ENCODE data around the gene DCAF11.
A peak's percentile ranks its signal among the peaks of the same experiment; 100 is the strongest.

DCAF11 gene

GRCh38 chr14:24114532-24115421, at the start of gene DCAF11, which contains the start of gene NRL:
TSS of gene DCAF11 (plus strand) at chr14:24114777. CDS start at chr14:24115595, 818 bp downstream.
TSS of gene NRL (minus strand) at chr14:24114949. CDS start at chr14:24082848, 32,101 bp downstream.
- in situ Hi-C loops (cut with HindIII; ENCODE audit: low pct_unique_long_range_greater_than_20kb, low sequenced_read_pairs), result no loop called here
- no peak for TF ChIP-seq JUND (IDR thresholded peaks at IDR 0.05; ENCODE audit: low read depth)

DNA sequence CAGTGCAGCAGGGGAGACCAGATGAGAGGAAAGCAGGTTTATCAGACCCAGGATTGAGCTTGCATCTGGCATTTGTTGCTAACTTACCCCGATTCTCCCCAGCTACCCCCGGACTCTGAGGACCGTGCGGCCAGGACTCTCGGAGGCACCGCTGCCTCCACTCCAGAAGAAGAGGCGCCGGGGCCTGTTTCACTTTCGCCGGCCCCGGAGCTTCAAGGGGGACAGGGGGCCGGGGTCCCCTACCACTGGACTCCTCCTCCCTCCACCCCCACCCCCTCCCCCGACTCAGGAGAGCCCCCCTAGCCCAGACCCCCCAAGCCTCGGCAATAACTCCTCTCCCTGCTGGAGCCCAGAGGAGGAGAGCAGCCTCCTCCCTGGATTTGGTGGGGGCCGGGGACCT, 49.7 kb upstream of the DCAF11 start:
- in situ Hi-C loops (cut with HindIII; ENCODE audit: low pct_unique_long_range_greater_than_20kb, low sequenced_read_pairs), result no loop called here
- DNase-seq (ENCODE audit: low read depth in 1 of 2, low spot score in 1 of 2), result no peak
- TF ChIP-seq JUND (IDR thresholded peaks at IDR 0.05; ENCODE audit: low read depth), result no peak

More at GRCh38 chr14:24114532-24115421, at the start of gene DCAF11, which contains the start of gene NRL:
- peak; percentile 80 to 99 for DNase-seq (ENCODE audit: low read depth in 1 of 2, low spot score in 1 of 2)

DNA sequence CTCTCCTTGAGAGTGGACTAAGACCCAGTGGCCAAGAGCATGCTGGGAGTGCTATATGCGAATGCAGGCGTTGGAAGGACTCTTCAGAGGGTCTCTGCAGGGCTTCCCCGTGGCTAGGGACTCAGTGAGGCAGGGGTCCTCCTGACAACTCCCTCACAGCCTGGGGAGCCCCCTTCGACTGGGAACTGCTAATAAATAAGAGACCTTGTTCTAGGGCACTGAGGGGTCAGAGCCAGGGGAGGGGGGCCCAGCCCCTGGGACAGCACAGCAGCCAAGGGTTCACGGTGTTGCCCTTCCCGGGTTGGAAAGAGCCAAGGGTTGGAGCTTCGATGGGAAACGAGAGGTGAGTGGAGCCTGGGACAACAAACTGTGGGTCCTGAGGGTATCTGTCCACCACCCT, 49.2 kb upstream of the DCAF11 start:
- no peak for DNase-seq (ENCODE audit: low read depth in 1 of 2, low spot score in 1 of 2)
- in situ Hi-C loops (cut with HindIII; ENCODE audit: low pct_unique_long_range_greater_than_20kb, low sequenced_read_pairs), result no loop called here
- no peak for TF ChIP-seq JUND (IDR thresholded peaks at IDR 0.05; ENCODE audit: low read depth)

GRCh38 chr14:24066496-24067132, 48.0 kb upstream of the DCAF11 start:
- DNase-seq (ENCODE audit: low read depth in 1 of 2, low spot score in 1 of 2), result no peak
- in situ Hi-C loops (cut with HindIII; ENCODE audit: low pct_unique_long_range_greater_than_20kb, low sequenced_read_pairs), result no loop called here
- no peak for TF ChIP-seq JUND (IDR thresholded peaks at IDR 0.05; ENCODE audit: low read depth)

DNA sequence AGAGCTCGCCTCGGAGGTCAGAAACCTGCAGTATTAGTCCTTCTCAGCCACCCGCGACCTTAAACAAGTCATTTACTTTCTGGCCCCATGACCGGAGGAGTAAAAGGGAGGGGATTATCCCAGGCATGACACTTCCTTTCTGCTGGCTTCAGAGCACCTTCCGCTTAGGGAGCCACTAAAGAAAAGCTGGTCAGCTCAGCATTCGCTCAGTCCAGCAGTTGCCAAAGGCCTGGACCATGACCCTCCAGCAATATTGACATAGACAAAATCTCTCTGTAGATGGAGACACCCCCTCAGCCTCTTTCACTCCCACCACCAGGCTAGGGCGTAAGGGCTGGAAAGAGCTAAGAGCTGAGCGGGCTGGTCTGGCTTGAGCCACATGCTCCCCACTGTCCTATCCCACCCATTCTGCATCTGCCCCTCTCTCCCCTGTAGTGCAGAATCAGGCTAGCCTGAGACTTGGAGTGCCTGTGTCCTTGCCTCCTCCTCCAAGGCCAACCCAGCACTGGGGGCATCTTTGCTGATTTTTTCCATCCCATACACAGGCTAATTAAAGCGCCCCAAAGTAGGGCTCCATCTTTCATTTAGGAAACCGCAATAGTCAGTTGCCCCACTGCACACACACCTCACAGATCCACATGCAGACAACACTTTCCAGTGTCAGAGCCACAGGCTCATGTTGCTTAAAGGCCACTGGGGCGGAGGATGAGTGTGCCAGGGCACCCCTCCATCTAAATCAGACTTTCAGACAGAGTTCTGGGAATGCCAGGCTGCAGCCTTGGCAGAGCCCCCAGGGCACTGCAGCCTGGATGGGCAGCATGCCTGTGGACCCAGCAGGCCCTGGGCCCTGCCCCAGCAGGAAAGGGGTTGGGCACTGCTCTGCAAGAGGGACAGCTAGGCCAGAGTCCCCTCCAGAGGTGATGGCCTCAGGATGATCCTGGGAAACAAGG, 47.2 kb upstream of the DCAF11 start:
- in situ Hi-C loops (cut with HindIII; ENCODE audit: low pct_unique_long_range_greater_than_20kb, low sequenced_read_pairs), result no loop called here
- DNase-seq (ENCODE audit: low read depth in 1 of 2, low spot score in 1 of 2), result no peak
- no peak for TF ChIP-seq JUND (IDR thresholded peaks at IDR 0.05; ENCODE audit: low read depth)

- no peak for DNase-seq (ENCODE audit: low read depth in 1 of 2, low spot score in 1 of 2)
- no peak for TF ChIP-seq JUND (IDR thresholded peaks at IDR 0.05; ENCODE audit: low read depth)
- in situ Hi-C loops (cut with HindIII; ENCODE audit: low pct_unique_long_range_greater_than_20kb, low sequenced_read_pairs), result no loop called here
These were observed 45.7 kb upstream of the DCAF11 start for GRCh38 chr14:24068711-24069410.

DNA sequence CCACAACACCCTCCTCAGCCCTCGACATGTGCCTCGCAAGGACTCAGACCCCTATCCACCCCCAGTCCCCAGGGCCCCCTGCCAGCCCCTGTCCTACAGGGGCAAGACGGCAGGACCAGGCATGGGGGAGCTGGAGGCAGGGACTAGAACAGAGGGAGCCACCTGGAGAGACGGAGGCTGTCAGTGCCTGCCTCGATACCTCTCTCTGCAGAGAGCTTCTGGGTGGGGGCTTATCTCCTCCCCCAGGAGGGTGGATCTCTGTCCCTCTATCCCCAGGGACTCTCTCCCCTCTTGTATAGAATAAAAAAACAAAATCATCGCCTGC, 45.2 kb upstream of the DCAF11 start:
- no peak for TF ChIP-seq JUND (IDR thresholded peaks at IDR 0.05; ENCODE audit: low read depth)
- DNase-seq (ENCODE audit: low read depth in 1 of 2, low spot score in 1 of 2), result no peak
- in situ Hi-C loops (cut with HindIII; ENCODE audit: low pct_unique_long_range_greater_than_20kb, low sequenced_read_pairs), result no loop called here

DNA sequence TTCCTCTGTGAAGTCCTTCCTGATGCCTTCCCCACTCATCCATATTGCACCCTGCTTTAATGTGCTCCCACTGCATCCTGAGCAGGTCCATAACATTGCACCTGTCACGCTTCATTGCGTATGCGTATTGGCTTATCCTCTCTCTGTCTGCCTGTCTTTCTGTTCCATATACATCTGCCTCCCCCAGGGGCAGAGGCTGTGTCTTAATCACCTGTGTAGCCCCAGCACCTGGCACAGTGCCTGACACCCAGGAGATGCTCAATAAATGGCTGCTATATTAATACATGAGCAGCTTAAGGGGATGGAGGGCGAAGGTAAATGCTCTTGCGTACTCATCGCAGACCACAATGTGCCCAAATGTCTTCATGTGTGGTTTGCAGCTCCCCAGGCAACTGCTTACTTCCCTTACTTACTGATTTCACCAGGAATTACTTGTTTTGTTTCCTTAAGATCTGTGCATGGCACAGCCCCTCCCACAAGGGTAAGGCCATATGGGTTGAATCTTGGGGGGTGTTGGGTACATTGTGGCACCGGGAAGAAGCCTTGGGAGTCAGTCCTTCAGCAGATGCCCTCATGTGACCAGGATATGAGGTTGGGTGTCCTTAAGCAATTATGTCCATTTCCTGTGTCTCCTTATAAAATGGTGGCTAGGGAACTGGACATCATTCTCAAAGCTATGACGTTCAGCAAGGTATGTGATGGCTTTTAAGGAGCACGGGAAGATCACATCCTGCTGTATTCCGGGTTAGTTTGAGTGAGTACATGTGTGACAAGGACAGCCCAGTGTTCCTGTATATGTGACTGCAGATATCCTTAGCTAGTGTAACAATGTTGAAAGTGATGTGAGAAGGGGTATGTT, 44.1 kb upstream of the DCAF11 start:
- no peak for TF ChIP-seq JUND (IDR thresholded peaks at IDR 0.05; ENCODE audit: low read depth)
- DNase-seq (ENCODE audit: low read depth in 1 of 2, low spot score in 1 of 2), result no peak

DNA sequence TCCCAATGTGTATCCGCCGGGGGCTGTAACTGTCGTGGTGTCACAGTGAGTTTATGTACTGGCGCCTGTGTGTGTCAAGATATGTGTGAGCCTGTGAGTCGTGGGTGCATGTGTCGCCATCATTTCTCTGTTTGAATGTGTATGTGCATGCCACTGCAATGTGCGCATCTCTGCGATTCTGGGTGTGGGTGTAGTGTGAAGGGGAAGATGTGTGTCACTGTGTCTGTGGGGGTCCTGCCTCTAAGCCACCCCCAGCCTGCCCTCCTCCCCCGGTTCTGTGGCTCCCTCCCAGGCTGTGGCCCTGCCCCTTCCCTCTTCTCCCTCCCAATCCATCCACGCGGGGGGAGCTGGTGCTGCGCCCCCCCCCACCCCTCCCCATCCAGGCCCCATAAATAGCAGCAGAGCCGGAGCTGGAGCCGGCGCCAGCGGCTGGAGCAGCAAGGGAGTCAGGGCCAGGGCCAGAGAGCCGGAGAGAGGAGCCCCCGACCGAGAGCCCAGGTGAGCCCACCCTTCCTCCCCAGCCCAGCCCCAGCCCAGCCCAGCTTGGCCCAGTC, 43.4 kb upstream of the DCAF11 start, which contains the start of gene CPNE6:
TSS of gene CPNE6 (plus strand) at position 419 of the 554 bp plus-strand sequence. CDS start 1,375 bp downstream, outside the sequence.
- TF ChIP-seq JUND (IDR thresholded peaks at IDR 0.05; ENCODE audit: low read depth), result no peak
- no peak for DNase-seq (ENCODE audit: low read depth in 1 of 2, low spot score in 1 of 2)
- in situ Hi-C loops (cut with HindIII; ENCODE audit: low pct_unique_long_range_greater_than_20kb, low sequenced_read_pairs), result no loop called here

More for the DNA sequence above, 44.1 kb upstream of the DCAF11 start:
- in situ Hi-C loops (cut with HindIII; ENCODE audit: low pct_unique_long_range_greater_than_20kb, low sequenced_read_pairs), result no loop called here

- in situ Hi-C loops (cut with HindIII; ENCODE audit: low pct_unique_long_range_greater_than_20kb, low sequenced_read_pairs), result no loop called here
- no peak for DNase-seq (ENCODE audit: low read depth in 1 of 2, low spot score in 1 of 2)
- no peak for TF ChIP-seq JUND (IDR thresholded peaks at IDR 0.05; ENCODE audit: low read depth)
These were observed 42.6 kb upstream of the DCAF11 start for GRCh38 chr14:24071836-24072430.

All from T47D (cell line).